NCI-H1048 (cell line): ENCODE data around the gene ICAM4.
A peak's percentile ranks its signal among the peaks of the same experiment; 100 is the strongest.
"Not testable (repeated sequence)": the region's sequence is repeated elsewhere in the genome, so short reads cannot be mapped to it uniquely, and the experiment has no call there.

Experiments
- DNase-seq: peaks from one replicate; lab custom pipeline; 2025; lab: John Stamatoyannopoulos, UW

ICAM4 gene

DNA sequence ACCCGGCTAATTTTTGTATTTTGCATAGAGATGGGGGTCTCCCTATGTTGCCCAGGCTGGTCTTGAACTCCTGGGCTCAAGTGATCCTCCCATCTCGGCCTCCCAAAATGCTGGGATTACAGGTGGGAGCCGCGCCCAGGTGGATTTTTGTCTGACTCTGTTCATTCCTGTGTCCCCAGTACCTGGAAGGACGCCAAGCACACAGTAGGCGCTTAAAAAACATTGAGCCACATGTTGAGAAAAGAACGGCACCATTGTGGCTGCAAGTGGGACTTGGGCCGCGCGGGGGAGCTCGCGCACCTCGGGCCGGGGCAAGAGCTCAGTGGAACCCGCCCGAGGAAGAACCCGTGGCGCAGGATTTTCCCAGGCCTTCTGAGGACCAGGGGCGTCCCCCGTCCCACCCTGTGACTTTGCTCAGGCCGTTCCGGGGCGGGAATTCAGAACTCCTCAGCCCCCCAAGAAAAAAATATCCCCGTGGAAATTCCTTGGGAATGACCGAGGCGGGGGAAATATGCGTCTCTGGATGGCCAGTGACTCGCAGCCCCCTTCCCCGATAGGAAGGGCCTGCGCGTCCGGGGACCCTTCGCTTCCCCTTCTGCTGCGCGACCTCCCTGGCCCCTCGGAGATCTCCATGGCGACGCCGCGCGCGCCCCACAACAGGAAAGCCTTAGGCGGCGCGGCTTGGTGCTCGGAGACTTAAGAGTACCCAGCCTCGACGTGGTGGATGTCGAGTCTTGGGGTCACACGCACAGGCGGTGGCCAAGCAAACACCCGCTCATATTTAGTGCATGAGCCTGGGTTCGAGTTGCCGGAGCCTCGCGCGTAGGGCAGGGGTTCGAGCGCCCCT is 17.2 kb upstream of the ICAM4 start:
- DNase-seq: no peak

DNA sequence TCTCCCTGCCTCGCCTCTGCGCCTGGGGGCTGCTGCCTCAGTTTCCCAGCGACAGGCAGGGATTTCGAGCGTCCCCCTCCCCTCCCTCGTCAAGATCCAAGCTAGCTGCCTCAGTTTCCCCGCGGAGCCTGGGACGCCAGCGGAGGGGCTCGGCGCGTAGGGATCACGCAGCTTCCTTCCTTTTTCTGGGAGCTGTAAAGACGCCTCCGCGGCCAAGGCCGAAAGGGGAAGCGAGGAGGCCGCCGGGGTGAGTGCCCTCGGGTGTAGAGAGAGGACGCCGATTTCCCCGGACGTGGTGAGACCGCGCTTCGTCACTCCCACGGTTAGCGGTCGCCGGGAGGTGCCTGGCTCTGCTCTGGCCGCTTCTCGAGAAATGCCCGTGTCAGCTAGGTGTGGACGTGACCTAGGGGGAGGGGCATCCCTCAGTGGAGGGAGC is 16.6 kb upstream of the ICAM4 start:
- DNase-seq: no peak

DNA sequence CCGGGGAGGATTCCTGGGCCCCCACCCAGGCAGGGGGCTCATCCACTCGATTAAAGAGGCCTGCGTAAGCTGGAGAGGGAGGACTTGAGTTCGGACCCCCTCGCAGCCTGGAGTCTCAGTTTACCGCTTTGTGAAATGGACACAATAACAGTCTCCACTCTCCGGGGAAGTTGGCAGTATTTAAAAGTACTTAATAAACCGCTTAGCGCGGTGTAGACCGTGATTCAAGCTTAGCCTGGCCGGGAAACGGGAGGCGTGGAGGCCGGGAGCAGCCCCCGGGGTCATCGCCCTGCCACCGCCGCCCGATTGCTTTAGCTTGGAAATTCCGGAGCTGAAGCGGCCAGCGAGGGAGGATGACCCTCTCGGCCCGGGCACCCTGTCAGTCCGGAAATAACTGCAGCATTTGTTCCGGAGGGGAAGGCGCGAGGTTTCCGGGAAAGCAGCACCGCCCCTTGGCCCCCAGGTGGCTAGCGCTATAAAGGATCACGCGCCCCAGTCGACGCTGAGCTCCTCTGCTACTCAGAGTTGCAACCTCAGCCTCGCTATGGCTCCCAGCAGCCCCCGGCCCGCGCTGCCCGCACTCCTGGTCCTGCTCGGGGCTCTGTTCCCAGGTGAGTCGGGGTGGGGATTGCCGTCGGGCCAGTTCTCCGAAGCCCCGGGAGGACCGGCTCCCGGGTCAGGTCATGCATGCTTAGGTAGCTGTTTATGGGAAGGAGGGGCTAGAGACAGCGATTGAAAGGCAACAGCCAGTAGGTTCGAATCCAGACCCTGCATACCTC is 15.9 kb upstream of the ICAM4 start, which contains the start of gene ICAM1:
TSS of gene ICAM1 (plus strand) at position 505 of the 779 bp plus-strand sequence. CDS start at position 545, 40 bp downstream.
- no peak for DNase-seq

DNA sequence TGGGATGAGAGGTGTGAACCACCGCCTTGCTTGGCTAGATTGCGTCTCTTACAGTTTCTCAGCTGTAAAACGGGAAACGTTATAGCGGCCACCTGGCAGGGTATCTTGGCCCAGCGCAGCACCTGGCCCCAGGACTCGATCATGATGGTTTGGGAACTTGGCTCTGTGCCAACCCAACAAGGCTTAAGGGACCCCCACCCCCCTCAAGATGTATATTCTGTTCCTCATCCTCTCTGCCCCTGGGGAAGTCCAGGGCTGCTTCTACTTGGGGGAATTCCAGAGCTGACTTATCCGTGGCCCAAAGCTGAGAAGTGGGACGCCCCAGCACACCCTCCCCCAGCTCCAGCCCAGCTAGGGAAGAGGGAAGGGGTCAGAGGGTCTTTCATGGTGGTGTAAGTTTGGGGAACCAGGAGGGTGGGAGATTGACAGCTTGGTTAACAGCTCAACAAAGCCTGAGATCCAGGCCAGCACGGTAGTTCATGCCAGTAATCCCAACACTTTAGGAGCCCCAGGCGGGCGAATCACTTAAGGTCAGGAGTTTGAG is 15.1 kb upstream of the ICAM4 start:
- no peak for DNase-seq

DNA sequence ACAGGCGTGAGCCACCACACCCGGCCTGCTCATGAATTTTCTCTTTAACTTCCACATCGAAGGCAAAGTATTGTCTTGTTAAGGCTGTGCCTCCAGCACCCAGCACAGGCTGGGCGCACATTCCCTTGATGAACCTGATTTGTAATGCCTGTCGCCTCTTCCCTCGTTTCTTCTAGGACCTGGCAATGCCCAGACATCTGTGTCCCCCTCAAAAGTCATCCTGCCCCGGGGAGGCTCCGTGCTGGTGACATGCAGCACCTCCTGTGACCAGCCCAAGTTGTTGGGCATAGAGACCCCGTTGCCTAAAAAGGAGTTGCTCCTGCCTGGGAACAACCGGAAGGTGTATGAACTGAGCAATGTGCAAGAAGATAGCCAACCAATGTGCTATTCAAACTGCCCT is 12.2 kb upstream of the ICAM4 start:
- no peak for DNase-seq

DNA sequence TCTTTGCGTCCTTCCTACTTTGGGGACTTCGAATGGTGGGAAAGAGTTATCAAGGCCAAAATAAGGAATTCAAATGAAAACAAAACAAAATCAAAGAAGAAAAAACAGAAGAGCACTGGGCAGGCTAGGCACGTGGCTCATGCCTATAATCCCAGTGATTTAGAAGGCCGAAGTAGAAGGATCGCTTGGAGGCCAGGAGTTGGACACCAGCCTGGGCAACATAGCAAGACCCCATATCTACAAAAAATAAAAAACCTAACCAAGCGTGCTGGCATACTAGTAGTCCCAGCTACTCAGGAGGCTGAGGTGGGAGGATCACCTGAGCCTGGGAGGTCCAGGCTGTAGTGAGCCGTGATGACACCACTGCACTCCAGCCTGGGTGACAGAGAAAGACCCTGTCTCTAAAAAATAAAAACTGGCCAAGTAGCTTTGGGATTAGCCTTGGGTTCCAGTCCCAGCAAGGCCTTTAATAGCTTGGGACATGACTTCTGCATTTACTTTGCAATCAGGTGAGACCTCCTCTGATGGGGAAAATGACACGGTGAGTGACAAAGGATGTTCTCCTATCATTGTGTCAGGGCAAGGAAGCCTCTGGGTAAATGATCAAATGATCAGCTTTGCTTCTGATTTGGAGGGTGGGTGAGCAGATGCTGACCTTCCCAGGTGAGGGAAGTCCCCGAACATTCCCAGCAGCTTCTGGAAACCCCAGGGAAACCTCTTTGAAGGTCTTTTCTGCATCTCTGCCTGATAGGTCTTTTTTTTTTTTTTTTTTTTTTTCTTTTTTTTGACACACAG is 8.8 kb upstream of the ICAM4 start:
- no peak for DNase-seq

DNA sequence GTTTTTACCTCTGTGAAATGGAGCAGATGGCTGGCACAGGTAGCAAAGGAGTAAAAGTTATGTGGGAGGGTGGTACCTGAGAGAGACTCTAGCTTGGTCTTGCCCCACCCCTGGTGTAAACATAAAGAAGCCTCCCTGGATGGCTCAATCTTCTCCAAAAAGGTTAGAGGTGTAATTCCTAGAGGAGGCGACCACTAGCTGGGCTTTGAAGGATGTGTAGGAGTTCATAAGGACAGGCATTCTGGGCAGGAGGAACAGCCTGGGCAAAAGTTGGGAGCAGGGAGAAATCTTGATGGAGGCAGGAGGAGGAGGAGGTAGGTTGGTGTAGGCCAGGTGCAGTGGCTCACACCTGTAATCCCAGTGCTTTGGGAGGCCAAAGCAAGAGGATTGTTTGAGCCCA is 7.8 kb upstream of the ICAM4 start:
- no peak for DNase-seq

- no peak for DNase-seq
Measured at GRCh38 chr19:10279737-10280442, 6.9 kb upstream of the ICAM4 start.

GRCh38 chr19:10282043-10282442 is 4.7 kb upstream of the ICAM4 start:
- not testable (repeated sequence) for DNase-seq

- DNase-seq: no peak
Measured at GRCh38 chr19:10283301-10284064, 3.3 kb upstream of the ICAM4 start.

DNA sequence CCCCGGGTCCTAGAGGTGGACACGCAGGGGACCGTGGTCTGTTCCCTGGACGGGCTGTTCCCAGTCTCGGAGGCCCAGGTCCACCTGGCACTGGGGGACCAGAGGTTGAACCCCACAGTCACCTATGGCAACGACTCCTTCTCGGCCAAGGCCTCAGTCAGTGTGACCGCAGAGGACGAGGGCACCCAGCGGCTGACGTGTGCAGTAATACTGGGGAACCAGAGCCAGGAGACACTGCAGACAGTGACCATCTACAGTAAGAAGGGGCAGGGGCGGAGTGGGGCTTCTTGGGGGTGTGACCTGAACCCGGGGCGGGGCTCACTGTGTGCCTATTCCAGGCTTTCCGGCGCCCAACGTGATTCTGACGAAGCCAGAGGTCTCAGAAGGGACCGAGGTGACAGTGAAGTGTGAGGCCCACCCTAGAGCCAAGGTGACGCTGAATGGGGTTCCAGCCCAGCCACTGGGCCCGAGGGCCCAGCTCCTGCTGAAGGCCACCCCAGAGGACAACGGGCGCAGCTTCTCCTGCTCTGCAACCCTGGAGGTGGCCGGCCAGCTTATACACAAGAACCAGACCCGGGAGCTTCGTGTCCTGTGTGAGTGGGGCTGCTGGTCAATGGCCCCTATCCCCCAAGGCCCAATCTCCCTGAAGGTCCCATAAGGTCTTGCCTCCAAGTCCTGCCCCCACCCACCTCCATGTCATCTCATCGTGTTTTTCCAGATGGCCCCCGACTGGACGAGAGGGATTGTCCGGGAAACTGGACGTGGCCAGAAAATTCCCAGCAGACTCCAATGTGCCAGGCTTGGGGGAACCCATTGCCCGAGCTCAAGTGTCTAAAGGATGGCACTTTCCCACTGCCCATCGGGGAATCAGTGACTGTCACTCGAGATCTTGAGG is 2.4 kb upstream of the ICAM4 start:
- no peak for DNase-seq

GRCh38 chr19:10284960-10285278 is 1.8 kb upstream of the ICAM4 start:
- DNase-seq: no peak

DNA sequence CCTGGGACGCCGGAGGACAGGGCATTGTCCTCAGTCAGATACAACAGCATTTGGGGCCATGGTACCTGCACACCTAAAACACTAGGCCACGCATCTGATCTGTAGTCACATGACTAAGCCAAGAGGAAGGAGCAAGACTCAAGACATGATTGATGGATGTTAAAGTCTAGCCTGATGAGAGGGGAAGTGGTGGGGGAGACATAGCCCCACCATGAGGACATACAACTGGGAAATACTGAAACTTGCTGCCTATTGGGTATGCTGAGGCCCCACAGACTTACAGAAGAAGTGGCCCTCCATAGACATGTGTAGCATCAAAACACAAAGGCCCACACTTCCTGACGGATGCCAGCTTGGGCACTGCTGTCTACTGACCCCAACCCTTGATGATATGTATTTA is 1.4 kb upstream of the ICAM4 start:
- DNase-seq: no peak

- DNase-seq: peak; percentile 51
Measured at GRCh38 chr19:10288662-10289166, 2.0 kb downstream of the ICAM4 start.

DNA sequence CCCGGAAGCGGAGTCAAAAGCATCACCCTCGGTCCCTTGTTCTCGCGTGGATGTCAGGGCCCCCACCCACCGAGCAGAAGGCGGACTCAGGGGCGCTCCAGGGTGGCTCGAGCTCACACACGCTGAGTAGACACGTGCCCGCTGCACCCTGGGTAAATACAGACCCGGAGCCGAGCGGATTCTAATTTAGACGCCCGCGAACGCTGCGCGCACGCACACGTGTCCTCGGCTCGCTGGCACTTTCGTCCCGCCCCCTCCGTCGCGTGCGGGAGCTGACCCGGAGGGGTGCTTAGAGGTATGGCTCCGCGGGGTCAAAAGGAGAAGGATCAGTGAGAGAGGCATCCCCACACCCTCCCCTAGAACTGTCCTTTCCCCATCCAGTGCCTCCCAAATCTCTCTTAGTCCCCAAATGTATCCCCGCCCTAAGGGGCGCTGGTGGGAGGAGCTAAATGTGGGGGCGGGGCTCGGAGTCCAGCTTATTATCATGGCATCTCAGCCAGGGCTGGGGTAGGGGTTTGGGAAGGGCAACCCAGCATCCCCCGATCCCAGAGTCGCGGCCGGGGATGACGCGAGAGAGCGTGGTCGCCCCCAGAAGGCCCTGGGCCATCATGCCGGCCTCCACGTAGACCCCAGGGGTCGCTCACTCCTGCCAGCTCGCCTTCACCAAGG is 2.5 kb downstream of the ICAM4 start:
- peak; percentile 71 for DNase-seq

- no peak for DNase-seq
Measured at GRCh38 chr19:10289836-10290356, 3.1 kb downstream of the ICAM4 start, which contains the start of gene ICAM5. TSS of gene ICAM5 (plus strand) at chr19:10289952. CDS start at chr19:10290044, 92 bp downstream.

- DNase-seq: no peak
Measured at GRCh38 chr19:10290357-10290875, 3.7 kb downstream of the ICAM4 start.

DNA sequence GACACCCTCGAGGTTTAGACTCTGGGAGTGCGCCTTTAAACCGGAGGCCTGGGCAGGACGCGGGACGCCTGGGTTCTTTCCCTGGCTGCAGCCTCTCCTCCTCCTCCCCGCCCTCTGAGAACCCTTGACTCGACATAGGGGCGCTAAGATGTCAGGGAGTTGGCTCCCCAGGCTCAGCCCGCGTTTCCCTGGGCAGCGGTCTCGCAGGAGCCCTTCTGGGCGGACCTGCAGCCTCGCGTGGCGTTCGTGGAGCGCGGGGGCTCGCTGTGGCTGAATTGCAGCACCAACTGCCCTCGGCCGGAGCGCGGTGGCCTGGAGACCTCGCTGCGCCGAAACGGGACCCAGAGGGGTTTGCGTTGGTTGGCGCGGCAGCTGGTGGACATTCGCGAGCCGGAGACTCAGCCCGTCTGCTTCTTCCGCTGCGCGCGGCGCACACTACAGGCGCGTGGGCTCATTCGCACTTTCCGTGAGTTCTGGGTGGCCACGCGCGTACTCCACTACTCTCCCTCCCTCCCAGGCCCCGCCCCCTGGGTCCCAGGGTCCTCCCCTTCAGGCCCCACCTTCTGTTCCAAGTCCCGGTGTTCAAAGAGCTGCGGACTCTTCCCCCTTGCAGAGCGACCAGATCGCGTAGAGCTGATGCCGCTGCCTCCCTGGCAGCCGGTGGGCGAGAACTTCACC is 4.3 kb downstream of the ICAM4 start:
- no peak for DNase-seq
